Measurements from ENCODE around the gene TMEM59L. TPM values are rescaled to one million over a fixed set of nuclear protein-coding genes. Genes with fewer than 3 reads are reported as not detected.
A peak's percentile ranks its signal among the peaks of the same experiment; 100 is the strongest.

The TMEM59L gene
- total and polyA plus RNA-seq, 2 of the 13 experiments (the other 11 are each of a cell fraction or from before 2014, with no cell fraction given), result 0.97 to 5.5 TPM

DNA sequence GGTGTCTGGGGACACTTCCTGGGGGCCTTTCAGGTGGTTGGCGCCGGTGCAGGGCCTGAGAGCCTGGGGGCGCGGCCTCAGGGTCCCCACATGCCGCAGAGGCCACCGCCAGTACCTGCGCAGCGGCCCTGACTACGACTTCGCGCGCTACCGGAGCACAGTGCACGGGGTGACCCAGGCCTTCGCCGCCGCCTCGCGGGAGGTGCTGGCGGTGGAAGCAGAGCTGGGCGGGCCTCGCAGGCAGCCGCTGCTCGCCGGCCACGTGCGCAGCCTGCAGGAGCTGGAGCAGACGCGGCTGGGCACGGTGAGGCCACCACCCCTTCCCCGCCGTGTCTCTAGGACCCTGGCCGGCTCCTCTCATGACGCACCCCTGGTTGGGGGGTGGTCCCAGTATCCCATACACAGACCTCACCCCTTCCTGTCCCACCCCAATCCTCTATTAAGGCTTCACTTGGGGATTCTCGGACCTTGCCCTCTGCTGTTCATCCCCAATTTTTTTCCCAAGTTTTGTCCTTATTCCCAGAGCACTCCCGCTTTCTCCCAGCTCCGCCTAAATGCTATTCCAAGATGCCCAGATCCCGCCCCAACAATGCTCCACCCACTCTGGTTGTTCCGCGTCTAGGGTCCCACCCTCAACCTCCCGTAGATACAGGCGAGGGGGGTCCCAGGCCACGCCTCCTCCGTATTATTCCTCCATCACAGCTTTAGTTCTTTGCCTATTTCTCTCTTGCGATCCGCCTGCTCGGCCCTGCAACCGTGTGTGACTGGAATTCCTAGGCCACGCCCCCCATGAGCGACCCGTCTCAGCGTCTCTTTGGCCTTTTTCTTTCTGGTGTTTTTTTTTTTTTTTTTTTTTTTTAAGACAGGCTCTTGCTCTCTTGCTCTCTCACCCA is 23.0 kb upstream of the TMEM59L start (continued):
- TF ChIP-seq MAZ (IDR thresholded peaks at IDR 0.05; ENCODE audit: borderline replicate concordance, low read depth, low read length), result no peak
- TF ChIP-seq MAZ (CRISPR knock-in tag; IDR thresholded peaks at IDR 0.05; ENCODE audit: low read depth), result peak; percentile 76; the same call in 1 of the 2 replicates
- peak; percentile 63; the same call in 1 of the 2 replicates for TF ChIP-seq ZNF260 (CRISPR knock-in tag; IDR thresholded peaks at IDR 0.05; ENCODE audit: borderline replicate concordance, low read depth)
- peak; percentile 78 for TF ChIP-seq ZNF567 (CRISPR knock-in tag; IDR thresholded peaks at IDR 0.05; ENCODE audit: borderline replicate concordance)
- peak; percentile 94 for TF ChIP-seq MXI1 (IDR thresholded peaks at IDR 0.05; ENCODE audit: borderline replicate concordance, low read depth, low read length)
- TF ChIP-seq, protein P1, sequence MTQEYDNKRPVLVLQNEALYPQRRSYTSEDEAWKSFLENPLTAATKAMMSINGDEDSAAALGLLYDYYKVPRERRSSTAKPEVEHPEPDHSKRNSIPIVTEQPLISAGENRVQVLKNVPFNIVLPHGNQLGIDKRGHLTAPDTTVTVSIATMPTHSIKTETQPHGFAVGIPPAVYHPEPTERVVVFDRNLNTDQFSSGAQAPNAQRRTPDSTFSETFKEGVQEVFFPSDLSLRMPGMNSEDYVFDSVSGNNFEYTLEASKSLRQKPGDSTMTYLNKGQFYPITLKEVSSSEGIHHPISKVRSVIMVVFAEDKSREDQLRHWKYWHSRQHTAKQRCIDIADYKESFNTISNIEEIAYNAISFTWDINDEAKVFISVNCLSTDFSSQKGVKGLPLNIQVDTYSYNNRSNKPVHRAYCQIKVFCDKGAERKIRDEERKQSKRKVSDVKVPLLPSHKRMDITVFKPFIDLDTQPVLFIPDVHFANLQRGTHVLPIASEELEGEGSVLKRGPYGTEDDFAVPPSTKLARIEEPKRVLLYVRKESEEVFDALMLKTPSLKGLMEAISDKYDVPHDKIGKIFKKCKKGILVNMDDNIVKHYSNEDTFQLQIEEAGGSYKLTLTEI (CRISPR knock-in tag; conservative IDR thresholded peaks at IDR 0.05), result no peak
- no peak for TF ChIP-seq EHMT2 (IDR thresholded peaks at IDR 0.05; ENCODE audit: borderline replicate concordance, low read depth, low read length)
- peak; percentile 66; the same call in 1 of the 2 replicates for TF ChIP-seq ZNF441 (CRISPR knock-in tag; IDR thresholded peaks at IDR 0.05; ENCODE audit: borderline replicate concordance)
- TF ChIP-seq MTA1 (CRISPR knock-in tag; IDR thresholded peaks at IDR 0.05; ENCODE audit: borderline replicate concordance), result no peak; the same call in 1 of the 2 replicates
- TF ChIP-seq, protein P2, sequence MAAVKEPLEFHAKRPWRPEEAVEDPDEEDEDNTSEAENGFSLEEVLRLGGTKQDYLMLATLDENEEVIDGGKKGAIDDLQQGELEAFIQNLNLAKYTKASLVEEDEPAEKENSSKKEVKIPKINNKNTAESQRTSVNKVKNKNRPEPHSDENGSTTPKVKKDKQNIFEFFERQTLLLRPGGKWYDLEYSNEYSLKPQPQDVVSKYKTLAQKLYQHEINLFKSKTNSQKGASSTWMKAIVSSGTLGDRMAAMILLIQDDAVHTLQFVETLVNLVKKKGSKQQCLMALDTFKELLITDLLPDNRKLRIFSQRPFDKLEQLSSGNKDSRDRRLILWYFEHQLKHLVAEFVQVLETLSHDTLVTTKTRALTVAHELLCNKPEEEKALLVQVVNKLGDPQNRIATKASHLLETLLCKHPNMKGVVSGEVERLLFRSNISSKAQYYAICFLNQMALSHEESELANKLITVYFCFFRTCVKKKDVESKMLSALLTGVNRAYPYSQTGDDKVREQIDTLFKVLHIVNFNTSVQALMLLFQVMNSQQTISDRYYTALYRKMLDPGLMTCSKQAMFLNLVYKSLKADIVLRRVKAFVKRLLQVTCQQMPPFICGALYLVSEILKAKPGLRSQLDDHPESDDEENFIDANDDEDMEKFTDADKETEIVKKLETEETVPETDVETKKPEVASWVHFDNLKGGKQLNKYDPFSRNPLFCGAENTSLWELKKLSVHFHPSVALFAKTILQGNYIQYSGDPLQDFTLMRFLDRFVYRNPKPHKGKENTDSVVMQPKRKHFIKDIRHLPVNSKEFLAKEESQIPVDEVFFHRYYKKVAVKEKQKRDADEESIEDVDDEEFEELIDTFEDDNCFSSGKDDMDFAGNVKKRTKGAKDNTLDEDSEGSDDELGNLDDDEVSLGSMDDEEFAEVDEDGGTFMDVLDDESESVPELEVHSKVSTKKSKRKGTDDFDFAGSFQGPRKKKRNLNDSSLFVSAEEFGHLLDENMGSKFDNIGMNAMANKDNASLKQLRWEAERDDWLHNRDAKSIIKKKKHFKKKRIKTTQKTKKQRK (IDR thresholded peaks at IDR 0.05; ENCODE audit: low read length), result no peak
- TF ChIP-seq ZNF549 (CRISPR knock-in tag; IDR thresholded peaks at IDR 0.05), result no peak; the same call in 1 of the 2 replicates
- TF ChIP-seq FOXK1 (CRISPR knock-in tag; IDR thresholded peaks at IDR 0.05; ENCODE audit: borderline replicate concordance, low read depth), result no peak; the same call in 1 of the 2 replicates
- no peak; the same call in 1 of the 2 replicates for TF ChIP-seq ZBTB7B (CRISPR knock-in tag; IDR thresholded peaks at IDR 0.05)
- TF ChIP-seq, protein P3, sequence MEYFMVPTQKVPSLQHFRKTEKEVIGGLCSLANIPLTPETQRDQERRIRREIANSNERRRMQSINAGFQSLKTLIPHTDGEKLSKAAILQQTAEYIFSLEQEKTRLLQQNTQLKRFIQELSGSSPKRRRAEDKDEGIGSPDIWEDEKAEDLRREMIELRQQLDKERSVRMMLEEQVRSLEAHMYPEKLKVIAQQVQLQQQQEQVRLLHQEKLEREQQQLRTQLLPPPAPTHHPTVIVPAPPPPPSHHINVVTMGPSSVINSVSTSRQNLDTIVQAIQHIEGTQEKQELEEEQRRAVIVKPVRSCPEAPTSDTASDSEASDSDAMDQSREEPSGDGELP (IDR thresholded peaks at IDR 0.05; ENCODE audit: borderline replicate concordance, low read depth), result peak; percentile 10; the same call in 1 of the 2 replicates
- TF ChIP-seq, protein P4, sequence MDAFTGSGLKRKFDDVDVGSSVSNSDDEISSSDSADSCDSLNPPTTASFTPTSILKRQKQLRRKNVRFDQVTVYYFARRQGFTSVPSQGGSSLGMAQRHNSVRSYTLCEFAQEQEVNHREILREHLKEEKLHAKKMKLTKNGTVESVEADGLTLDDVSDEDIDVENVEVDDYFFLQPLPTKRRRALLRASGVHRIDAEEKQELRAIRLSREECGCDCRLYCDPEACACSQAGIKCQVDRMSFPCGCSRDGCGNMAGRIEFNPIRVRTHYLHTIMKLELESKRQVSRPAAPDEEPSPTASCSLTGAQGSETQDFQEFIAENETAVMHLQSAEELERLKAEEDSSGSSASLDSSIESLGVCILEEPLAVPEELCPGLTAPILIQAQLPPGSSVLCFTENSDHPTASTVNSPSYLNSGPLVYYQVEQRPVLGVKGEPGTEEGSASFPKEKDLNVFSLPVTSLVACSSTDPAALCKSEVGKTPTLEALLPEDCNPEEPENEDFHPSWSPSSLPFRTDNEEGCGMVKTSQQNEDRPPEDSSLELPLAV (CRISPR knock-in tag; conservative IDR thresholded peaks at IDR 0.05; ENCODE audit: low read depth), result no peak
- TF ChIP-seq, protein P5, sequence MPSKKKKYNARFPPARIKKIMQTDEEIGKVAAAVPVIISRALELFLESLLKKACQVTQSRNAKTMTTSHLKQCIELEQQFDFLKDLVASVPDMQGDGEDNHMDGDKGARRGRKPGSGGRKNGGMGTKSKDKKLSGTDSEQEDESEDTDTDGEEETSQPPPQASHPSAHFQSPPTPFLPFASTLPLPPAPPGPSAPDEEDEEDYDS (CRISPR knock-in tag; IDR thresholded peaks at IDR 0.05), result no peak
- TF ChIP-seq ZNF235 (CRISPR knock-in tag; IDR thresholded peaks at IDR 0.05; ENCODE audit: borderline replicate concordance), result no peak
- TF ChIP-seq, protein P6, sequence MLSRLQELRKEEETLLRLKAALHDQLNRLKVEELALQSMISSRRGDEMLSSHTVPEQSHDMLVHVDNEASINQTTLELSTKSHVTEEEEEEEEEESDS (CRISPR knock-in tag; IDR thresholded peaks at IDR 0.05; ENCODE audit: borderline replicate concordance), result no peak
- TF ChIP-seq RBM39 (IDR thresholded peaks at IDR 0.05; ENCODE audit: low read depth, low read length, poor library complexity, severe bottlenecking), result no peak
